Coronary artery (tissue), 2 donors: ENCODE results near the gene PBLD.
"Not testable (repeated sequence)": the region's sequence is repeated elsewhere in the genome, so short reads cannot be mapped to it uniquely, and the experiment has no call there.

Experiments
- DNase-seq: peaks from one replicate; pipeline ENCODE4 v3.0.0-alpha.2; 2017; ENCODE audit warnings: low spot score
- H3K27ac ChIP-seq, 2 donors: fragments of 200-600 bp; sonication (generic); one replicate each; pipeline ENCODE4 v1.5.1; 2016 to 2019
- H3K4me3 ChIP-seq: fragments of 200-600 bp; sonication (generic); 2 replicates; pipeline ENCODE4 v1.5.1; 2016; ENCODE audit warnings: mild to moderate bottlenecking, moderate library complexity
- TF ChIP-seq, protein P1 (sequence below): fragments of 200-600 bp; sonication (generic); IDR thresholded peaks from one replicate; pipeline ENCODE4 v1.5.1; 2019; ENCODE audit warnings: antibody characterized with exemption

The PBLD gene

DNA sequence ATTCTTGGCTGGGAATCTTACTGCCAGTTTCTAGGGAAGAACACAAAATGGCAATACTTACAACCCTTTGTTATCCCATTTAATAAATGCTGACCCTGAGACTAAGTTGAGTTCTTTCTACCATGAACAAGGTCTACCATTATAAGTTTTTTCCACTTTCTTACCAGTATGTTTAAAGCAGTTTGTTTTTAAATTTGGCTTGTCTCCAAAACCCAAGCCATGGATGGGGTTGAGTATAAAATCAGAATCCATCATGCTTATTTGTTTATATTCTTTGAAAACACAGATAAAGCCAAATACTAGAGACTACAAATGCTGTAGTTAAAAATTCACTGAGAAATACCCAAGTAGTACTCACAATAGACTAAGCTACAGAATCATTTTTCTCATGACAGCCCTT is 42.0 kb downstream of the PBLD start:
- Histone ChIP-seq H3K4me3 (no peak overlapping the region), H3K27ac (no peak overlapping the region)
- TF ChIP-seq, protein P1, sequence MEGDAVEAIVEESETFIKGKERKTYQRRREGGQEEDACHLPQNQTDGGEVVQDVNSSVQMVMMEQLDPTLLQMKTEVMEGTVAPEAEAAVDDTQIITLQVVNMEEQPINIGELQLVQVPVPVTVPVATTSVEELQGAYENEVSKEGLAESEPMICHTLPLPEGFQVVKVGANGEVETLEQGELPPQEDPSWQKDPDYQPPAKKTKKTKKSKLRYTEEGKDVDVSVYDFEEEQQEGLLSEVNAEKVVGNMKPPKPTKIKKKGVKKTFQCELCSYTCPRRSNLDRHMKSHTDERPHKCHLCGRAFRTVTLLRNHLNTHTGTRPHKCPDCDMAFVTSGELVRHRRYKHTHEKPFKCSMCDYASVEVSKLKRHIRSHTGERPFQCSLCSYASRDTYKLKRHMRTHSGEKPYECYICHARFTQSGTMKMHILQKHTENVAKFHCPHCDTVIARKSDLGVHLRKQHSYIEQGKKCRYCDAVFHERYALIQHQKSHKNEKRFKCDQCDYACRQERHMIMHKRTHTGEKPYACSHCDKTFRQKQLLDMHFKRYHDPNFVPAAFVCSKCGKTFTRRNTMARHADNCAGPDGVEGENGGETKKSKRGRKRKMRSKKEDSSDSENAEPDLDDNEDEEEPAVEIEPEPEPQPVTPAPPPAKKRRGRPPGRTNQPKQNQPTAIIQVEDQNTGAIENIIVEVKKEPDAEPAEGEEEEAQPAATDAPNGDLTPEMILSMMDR, result no peak
- no peak for DNase-seq

DNA sequence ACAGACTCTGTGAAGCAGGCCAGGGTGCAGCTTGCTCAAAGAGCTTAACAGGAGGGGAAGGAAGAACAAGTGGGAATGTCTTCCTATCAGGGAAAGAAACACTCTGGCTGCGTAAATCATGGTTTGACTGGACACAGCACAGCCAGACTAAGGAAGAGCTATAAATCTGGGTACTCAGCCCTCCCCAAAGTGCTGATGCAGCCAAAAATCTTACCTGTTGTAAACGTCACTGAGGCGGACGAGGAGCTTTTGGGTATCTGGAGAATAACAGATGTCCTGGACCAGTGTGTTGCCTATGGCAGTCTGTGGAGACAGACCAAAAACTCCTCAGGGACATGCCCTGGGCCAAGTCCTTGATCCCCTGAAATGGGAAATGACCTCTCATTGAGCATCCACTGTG is 44.0 kb downstream of the PBLD start:
- H3K4me3 ChIP-seq, result no peak overlapping the region
- no peak for DNase-seq
- TF ChIP-seq, protein P1, result no peak
- no peak overlapping the region for H3K27ac ChIP-seq

DNA sequence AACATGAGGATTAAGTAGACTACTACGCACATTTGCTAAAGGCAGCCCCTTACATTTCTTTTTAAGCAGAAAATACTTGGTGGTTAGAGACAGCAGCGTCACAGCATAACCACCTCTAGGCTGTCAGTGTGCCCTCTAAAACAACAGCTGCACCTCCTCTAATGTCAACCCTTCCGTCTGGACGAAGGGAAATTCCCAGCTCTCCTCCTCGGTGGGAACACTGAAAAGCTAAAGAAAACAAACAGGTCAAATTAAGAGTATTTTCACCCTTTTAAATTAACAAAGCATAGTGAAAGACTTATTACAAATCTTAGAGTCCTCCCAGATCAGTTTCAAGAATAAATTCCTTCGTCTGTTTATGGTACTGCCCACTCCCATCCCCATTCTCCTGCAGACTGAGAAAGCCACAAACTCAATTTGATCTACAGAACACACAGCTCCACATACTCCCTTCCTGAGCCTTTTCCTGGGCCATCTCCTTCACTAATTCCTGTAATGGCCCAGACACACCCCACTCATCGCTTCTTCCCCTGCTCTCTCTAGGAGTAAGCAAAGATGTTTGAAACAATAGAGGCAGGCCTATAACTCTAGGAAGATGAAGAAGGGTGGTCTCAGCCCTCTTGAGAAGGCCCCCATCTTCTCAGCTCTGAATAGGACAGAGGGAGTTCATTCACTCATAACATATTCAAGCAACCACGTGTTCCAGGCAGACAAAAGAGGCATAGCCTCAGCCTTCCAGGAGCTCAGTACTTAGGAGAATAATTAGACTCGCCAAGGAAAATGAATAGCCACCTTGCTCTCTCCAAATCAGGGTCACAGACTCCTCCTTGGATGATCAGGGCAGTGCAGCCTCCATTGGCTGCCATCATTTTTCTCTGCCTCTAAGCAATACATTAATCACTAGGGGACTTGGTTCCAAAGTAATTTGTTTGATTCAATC is 48.4 kb downstream of the PBLD start:
- TF ChIP-seq, protein P1, result no peak
- Histone ChIP-seq H3K4me3 (no peak overlapping the region), H3K27ac (no peak overlapping the region)
- no peak for DNase-seq

DNA sequence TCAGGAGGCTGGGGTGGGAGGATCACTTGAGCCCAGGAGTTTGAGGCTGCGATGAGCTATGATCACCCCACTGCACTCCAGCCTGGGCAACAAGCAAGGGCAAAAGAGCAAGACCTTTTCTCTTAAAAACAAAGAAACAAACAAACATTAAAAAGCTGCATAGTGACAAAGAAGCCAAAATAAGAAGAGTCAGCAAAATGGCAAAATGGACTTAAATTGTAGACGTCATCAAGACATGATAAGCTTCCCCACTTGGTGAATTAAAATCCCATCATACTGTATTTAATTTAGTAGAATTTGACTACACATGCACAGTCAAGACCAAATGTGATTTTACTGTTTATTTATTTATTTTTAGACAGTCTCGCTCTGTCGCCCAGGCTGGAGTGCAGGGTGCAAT is 52.0 kb downstream of the PBLD start:
- no peak overlapping the region for H3K4me3 ChIP-seq
- TF ChIP-seq, protein P1, result no peak
- no peak for DNase-seq
- H3K27ac ChIP-seq, result no peak overlapping the region

DNA sequence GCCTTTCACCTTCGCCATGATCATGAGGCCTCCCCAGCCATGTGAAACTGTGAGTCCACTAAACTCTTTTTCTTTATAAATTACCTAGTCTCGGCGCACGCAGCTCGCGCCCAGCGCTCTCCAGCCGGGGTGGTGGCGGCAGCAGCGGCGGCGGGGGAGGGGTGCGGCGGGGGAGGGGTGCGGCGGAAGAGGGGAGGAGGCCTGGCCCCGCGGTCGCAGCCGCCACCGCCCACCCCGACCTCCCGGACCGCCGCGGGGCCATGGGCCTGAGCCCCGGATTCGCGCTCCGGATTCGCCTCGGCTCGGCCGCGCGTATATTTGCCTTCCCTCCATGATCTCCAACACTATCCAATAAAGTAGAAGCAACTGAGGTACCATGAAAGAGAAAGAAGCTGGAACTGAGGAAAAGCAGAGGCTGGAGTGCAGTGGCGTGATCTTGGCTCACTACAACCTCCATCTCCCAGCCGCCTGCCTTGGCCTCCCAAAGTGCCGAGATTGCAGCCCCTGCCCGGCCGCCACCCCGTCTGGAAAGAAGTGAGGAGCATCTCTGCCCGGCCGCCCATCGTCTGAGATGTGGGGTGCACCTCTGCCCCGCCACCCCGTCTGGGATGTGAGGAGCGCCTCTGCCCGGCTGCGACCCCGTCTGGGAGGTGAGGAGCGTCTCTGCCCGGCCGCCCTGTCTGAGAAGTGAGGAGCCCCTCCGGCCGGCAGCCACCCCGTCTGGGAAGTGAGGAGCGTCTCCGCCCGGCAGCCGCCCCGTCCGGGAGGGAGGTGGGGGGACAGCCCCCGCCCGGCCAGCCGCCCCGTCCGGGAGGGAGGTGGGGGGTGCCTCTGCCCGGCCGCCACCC is 53.6 kb downstream of the PBLD start:
- not testable (repeated sequence) for H3K4me3 ChIP-seq, DNase-seq

DNA sequence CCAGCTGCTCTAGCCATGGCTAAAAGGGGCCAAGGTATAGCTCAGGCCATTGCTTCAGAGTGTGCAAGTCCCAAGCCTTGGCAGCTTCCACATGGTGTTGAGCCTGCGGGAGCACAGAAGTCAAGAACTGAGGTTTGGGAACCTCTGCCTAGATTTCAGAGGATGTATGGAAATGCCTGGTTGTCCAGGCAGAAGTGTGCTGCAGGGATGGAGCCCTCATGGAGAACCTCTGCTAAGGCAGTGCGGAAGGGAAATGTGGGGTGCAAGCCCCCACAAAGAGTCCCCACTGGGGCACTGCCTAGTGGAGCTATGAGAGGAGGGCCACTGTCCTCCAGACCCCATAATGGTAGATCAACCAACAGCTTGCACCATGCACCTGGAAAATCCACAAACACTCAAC is 54.9 kb downstream of the PBLD start:
- H3K4me3 ChIP-seq, result not testable (repeated sequence)

More for the DNA sequence above, 53.6 kb downstream of the PBLD start:
- not testable (repeated sequence) for H3K27ac ChIP-seq

DNA sequence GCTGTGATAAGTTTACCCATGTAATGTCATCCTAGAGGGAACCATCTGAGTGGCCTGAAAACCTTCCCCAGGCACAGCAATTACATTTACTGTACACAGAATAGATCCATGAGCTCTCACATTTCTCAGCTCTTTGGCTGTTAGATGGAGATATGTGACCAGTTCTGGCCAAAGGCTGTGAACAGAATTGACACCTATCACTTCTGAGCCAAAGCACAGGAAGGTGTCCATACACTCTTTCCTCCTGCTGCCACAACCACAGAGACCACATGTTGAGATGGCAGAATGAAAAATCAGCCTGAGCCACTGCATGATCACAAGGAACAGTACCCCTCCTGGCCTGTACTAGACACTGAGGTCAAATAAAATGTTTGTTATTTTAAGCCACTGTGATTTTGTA is 56.5 kb downstream of the PBLD start:
- TF ChIP-seq, protein P1, result no peak
- no peak overlapping the region for H3K4me3 ChIP-seq
- no peak overlapping the region for H3K27ac ChIP-seq
- no peak for DNase-seq

More for the DNA sequence above, 54.9 kb downstream of the PBLD start:
- not testable (repeated sequence) for DNase-seq, H3K27ac ChIP-seq
